Esophagus mucosa (tissue), 1 donor: Measurements from ENCODE around the gene COL19A1. TPM values are rescaled to one million over a fixed set of nuclear protein-coding genes. Genes with fewer than 3 reads are reported as not detected.
A peak's percentile ranks its signal among the peaks of the same experiment; 100 is the strongest.

Experiments
- ATAC-seq: fragments of 200-7000 bp; cut with Tn5 transposase; one replicate; pipeline ENCODE4 v1.9.1; 2020
- total RNA-seq: library from RNA; stranded (reverse); gene quantifications from one replicate; pipeline ENCODE4 v1.2.4, GENCODE V29; 2023
- donor health status: DM: yes; HTN: yes; CAD: no.

Gene COL19A1
- total RNA-seq, 1 donor from 2014 or later, result 0.04 TPM

DNA sequence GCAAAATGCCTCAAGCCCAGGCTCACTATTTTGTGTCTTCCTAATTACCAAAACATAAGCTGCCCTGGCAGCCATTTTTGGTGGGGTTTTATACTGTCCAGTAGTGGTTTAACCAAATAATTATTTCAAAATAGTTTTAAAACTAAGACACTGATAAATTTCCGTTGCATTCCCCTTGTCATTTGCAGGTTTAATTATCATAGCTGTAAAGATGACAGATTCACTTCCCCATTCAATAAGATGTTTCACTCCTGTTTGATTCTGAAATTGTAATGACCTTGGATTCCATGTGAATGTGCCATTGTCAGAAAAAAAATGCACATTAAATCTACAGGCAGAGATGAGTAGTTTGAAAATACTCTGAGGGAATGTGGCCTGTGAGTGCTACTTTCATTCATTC lies 264.5 kb downstream of the COL19A1 start:
- ATAC-seq, result no peak

DNA sequence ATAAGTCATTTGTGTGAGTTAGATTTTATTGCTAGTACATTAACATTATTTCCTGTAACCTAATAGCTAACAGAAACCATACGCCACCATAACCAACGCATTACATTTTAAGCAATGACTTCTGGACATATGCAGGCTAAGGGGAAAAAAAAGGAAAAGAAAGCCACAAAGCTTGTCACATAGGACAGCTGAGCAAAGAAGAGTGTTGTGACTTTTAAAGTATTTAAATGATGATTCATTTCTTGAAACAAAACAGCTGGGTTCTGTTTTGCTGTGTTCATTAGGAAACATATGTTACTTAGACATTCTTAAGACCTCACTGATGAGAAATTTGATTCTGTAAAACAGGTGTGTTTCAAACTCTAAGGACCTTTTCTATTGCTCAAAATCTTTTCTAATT lies 265.2 kb downstream of the COL19A1 start:
- no peak for ATAC-seq

DNA sequence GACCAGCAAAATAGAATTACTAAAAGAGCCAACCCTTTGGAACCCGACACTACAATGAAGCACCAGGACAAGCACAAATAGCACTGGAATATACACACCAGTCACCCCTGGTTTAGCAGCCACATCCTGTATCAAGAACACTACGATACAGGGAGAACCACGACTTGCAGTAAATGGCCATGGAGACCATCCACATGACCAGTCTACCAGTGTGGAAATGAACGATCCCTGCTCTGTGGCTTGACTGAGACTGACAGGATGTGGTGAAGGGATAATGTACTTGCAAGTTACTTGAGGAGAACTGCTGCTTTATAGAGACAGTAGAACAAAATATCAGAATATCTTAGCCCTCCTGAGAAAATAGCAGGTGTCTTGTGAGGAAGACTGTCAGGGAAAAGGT lies 266.9 kb downstream of the COL19A1 start:
- ATAC-seq, result no peak

DNA sequence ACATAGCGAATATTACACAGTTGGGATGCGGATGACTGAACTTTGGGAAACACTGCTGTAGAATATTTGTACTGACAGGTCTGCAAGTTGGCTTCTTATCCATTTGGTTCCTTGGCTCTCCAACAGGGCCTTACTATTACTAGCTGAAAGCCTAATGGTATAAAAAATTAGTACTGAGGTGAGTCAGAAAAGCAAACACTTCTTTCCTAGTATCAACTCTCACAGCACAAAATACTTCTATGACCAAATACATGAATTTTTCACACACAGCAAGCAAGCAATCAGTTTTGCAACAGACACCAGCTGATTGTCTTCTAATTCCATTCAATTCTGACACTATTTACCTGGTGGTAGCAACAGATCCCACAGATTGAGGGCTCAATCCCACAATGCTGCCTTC lies 268.2 kb downstream of the COL19A1 start:
- ATAC-seq, result no peak

DNA sequence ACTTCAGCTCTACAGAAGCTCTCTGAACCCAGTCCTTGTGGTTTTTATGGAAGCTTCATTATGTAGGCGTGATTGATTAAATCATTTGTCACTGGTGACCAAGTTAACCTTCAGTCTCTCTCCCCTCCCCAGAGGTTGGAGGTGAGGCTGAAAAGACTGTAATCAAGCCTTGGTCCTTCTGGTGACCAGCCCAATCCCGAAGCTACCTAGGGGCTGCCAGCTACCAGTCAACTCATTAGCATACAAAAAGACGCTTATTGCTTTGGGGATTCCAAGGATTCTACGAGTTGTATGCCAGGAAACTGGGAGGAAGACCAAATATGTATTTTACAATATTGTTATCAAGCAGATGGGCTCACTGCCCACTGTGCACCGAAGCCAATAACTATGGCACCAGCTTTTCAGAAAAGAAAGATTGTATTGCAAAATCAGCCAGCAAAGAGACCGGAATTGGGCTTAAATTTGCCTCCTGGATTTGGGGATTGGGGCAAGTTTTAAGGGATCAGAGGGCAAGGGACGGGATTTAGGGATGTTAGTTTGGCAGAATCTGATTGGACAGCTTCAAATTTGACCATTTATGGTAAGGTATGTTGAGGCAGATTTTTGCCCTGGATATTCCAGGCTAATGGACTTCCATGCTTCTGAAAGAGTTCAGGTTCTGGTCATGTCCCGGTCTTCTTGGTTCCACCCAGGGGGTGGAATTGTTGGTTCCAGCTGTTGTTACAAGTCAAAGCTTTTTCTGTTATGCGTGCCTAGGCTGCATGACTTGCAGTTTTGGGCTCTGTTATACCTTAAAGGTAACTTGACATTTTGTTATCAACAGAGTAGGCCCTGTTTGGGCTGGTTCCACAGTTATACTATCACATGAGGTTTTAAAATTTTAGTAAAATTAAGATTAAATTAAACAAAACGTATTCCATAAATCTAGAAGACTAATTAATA lies 269.1 kb downstream of the COL19A1 start:
- no peak for ATAC-seq

DNA sequence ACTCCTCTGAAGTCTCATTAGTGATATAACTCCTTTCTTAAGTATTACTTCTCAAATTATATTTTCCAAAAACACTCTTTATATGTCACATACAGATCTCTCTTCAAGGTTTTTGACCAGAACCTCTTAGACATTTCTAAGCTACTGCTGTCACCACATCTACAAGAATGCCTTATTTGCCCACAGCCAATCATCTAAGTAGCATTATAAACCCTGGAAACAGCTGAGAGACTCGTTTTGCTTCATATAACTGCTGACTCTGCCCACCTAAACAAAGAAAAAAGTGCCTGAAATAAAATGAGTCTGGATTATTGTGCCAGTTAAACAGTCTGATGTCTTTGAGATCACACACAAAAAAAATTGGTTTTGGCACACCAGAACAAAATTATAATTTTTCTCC lies 270.6 kb downstream of the COL19A1 start:
- no peak for ATAC-seq

DNA sequence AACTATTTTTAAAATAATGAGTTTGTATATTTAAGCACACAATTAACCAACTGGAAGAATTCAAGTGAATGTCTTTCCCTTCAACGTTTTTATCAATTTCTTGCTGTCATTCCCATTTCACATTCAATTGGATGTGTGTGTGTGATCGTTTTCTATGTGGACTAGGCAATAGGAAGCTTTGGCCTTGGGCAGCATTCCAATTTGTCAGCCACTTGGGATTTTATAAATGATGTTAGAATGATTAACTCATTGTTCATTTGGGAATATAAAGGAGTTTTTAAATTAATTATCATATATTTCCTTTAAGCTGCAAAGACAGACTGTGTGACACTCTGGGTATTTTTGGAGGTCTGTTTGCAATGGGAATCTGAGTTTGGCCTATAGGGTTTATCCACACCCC lies 274.1 kb downstream of the COL19A1 start:
- ATAC-seq, result no peak

DNA sequence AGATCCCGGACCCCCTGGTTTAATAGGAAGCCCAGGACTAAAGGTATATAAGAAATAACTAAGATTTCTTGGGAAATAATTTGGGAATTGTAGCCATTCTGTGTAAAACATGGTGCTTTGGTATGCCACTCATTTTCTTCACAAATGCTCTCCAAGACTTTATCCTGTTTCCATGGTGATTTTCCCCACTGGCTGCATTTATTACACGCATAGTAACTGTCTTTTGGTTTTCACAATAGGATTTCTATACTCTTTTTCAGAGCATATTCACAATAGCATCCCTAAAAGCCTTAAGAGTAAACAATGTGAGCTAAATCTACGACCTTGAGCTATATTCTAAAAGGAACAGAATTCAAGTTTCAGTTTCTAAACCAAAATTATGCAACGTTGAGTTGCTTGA lies 275.7 kb downstream of the COL19A1 start:
- ATAC-seq, result no peak

DNA sequence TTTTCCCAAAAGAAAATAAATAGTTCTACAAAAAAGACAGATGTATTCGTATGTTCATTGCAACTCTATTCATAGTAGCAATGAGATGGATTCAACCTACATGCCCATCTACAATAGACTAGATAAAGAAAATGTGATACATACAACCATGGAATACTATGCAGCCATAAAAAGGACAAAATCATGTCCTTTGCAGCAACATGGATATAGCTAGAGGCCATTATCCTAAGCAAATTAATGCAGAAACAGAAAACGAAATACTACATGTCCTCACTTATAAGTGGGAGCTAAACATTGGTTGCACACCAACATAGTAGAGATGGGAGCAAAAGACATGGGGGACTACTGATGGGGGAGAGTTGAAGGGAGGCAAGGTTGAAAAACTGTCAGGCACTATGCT lies 278.8 kb downstream of the COL19A1 start:
- ATAC-seq, result no peak

DNA sequence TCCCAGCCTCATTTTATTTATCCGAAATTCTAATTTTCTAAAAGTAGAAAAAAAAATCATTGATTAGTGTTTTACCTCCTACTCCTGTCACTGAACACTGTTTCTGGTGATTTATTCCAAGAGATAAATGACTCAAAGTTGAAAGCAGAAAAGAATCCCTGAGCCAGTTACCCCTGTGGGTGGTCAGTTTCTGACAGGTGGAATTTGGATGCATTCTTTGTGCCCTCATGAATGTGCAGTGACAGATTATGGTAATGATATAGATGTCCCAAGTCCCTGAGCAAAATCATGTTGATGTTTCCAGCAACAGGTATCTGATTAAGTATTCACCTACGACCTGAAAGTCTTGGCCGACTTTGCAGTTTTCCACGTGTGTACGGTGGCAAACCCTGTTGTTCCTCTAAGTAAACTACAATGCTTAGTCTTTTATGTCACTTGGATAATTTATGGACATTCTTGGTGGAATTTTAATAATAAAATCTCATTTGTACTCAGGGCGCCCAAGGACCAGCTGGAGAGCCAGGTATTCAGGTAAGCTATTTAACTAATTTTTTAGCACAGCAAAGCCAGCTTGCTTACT lies 282.9 kb downstream of the COL19A1 start:
- no peak for ATAC-seq

DNA sequence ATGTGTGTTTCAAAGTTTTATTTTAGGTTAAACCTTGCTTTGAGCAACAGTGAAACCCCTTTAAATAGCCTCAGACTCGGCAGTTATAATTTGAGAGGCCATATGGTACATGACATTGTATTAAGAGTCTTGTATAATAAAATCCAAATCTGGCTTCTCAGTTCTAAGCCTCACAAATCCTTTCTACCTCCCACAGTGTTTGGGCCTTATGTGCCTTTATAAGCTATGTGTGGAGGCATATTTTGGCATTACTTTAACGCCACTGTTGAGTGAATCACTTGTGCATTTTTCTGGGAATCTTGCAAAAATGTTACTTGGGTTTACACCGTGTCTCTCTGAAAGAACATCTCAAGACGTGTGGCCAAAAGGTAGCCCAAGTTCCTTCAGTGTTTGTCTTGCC lies 284.2 kb downstream of the COL19A1 start:
- no peak for ATAC-seq

DNA sequence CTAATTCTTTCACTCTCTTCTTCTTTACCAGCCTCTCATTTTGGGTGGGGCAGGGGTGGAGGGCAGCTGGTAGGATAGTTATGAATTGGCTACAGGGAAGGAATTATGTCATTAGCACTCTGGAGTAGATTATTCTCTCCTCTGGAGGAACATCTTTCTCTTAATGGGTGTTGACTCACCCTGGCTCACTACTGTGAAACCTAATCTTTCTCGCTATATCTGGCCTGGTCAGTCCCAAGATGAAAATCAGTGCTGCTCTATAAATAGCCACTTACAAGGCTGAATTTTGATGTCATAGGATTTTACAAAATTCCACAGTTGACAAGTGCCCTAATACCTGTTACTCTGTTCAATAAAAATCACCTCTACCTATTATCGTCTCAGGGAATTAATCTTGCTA lies 285.3 kb downstream of the COL19A1 start:
- ATAC-seq, result no peak

DNA sequence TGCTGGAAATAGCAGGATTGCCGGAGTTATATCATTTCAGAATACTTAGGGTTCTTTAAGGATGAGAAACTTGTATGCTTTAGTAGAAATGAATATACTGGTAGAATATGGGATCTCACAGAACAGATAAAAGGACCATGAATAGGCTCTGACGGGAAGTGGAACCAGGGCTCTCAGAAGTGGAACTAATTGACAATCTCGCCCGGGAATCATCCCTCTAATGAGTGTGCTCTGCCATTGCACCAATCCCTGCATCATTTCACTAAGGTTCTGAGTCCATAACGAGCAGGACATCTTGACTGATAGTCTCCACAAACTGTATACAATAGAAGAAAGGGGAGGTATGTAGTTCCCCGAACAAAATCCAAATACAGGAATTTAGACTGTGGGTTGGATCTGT lies 286.4 kb downstream of the COL19A1 start:
- no peak for ATAC-seq

DNA sequence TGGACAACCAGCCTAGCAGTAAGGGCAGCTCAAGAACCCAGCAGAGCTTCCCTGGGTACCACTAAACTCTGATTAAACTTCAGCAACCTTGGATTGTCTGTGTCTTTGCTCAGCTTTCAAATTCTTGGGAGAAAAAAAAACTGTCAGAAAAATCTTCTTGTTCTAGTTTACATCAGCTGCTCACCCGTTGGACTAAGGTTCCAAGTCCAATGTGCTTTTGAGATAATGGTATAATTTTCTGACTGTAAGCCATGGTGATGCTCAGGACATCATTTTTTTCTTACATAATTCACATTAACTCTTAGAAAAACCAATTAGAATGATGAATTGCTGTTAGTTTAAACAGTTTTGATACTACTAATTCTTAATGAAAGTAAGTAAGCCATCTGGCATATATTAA lies 290.7 kb downstream of the COL19A1 start:
- no peak for ATAC-seq

DNA sequence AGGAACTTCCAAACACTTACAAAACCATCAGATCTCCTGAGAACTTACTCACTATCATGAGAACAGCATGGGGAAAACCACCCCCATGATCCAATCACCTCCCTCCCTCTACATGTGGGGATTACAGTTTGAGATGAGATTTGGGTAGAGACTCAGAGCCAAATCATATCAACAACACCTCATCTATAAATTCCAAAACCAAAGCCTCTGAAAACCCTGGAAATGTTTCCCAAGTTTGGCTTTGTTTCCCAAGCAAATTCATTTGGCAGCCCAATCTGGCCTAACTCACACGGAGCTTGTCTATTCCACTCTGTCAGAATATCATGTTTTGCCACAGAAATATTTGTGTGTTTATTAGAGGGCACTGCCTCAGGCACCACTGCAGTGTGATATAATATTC lies 293.9 kb downstream of the COL19A1 start:
- no peak for ATAC-seq

DNA sequence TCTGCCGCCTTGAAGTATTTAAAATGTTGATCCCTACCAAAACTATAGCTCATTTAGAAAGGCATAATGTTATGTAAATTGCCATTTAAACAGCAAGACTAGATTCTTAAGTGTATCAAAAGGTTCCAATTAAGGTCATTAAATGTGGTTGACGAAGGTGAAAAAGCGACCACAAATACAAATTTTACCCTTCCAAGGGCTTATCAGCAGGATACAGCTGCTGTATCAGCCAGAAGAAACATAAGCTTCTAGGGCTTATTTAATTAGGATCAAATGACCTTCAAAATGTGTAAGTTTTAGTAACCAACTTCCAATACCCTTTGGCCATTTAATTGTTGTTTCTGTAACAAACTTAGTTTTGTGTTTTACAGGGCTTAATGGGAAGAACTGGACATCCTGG lies 296.6 kb downstream of the COL19A1 start:
- no peak for ATAC-seq

DNA sequence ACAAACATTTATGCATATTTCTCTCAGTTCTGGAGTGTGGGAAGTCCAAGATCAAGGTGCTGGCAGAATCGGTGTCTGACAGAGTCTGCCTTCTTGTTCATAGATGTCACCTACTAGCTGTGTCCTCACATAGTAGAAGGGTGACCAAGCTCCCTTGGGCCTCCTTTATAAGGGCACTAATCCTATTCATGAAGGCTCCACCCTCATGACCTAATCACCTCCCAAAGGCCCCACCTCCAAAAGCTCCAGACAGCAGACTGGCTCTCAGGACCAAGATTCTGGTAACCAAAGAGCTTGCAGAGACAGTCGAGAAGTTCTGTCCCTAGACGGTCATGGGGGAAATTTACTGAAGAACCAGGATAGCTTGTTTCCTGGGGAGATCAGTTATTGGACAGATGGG lies 297.4 kb downstream of the COL19A1 start:
- ATAC-seq, result no peak

DNA sequence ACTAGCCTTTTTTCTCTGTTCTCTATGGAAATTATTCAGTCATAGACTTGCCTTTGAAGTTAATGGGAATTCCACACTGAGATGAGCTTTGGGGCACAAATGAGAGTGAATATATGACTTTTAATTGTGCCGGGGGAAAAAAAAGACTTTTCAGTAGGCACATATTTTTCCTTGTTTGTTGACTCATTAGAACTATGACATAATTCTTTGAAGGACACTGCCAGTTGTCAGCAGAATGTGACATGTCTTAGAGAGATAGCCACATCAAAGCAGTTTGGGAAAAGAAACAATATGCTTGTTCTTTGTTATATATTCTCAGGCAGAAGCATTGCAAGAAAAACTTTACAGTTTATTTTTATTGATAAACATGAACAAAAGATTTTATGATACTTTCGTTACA lies 298.2 kb downstream of the COL19A1 start:
- ATAC-seq, result no peak

DNA sequence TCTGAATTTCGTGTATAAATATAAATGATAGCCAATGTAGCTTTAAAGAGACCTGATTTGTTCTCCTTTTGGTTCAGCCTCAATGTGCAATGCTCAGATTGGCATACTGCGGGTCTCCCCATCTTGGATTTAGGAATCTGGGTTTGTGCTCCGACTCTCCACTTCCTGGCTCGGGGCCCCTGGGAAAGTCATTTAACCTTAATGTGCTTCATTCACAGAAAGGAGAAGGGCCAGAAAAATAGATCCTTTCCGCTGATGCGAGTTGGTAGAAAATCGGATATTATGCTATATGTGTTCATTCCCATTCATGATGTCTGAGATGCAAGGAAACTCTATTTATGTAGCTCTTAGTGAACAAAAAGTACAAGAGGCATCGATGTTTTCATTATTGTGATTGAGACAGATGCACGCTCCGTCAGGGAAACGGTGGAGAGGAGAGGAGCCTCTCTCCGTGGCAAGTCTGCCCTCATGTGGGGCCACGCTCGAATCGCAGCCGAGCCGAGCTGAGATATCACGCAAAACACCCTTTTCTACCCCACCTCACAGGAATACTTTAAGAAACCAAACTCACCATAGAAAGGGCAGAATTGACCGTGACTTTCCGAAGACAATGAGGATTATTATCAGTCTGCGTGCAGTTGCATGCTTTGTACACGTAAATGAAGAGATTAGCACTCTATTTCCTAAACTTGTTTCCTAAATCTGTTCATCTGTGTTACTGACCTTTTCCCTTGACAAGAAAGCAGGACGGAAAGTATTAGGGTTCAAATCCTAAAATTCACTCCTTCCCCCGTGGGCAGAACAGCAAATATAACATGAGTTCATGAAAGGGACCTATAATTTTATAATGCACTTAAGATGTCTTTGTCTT lies 300.0 kb downstream of the COL19A1 start:
- ATAC-seq, result peak; percentile 49

DNA sequence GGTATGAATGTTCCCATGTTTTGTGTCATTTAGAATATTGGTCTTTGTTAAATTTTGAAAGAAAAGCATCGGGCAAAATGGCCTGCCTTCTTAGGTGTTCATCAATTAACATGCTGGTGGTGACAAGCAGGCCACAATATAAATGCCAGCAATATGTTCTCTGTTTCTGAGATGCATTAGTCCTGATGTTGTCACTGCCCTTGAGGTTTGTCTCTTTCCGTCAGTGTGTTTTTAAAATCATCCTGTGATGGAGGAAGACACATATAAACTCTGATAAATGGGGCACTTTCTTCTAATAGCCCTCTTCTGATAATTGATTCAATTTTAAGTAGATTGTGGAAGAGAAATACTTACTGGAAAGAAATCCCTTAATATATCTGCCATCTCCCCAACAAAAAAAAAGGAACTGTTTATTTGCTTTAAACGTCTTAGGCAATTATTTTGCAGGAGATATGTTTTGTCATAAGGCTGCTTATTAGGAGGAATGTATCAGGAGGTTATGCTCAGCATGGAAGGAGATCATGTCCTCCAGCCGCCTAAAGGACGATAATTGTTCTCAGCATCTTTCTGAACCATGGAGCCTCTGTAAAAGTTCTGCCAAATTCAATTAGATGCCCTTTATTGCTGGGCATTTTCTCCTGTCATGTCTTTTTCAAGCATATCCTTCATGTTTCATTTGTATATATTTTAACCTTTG lies 302.5 kb downstream of the COL19A1 start:
- ATAC-seq, result no peak

DNA sequence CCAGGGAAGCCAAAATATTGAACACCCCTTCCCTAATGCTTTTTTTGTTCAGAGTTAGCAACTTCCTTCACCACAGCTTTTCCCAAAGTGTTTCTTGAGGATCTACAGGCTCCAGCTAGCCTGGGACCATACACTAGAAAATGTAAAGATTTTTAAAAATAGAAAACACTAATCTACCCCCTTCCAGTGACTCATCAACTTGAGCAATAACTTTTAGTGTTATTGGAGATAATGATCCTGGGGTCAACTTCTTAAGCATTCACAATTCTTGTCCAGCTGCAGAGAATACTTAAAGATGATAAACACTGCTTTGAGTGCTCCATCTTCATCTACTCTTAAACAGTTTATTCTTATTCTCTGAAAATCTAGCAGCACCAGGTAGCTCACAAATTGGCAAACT lies 304.9 kb downstream of the COL19A1 start:
- no peak for ATAC-seq

DNA sequence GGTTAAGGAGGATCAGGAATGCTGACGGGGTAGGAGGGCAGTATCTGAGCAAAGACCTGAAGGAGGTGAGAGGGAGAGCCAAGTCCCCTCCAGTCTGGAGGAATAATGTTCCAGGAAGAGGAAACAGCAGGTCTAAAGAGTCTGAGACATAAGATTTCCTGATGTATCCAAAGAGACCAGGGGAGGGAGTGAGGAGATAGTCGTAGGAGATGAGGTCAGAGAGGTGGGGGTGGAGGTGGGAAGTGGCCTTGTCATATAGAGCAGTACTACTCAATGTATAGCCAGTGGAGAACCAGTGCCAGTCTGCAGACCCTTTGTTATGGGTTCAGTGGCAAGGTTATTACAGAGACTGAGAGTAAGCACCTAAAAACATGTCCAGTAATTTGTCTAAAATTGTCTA lies 305.9 kb downstream of the COL19A1 start:
- no peak for ATAC-seq

DNA sequence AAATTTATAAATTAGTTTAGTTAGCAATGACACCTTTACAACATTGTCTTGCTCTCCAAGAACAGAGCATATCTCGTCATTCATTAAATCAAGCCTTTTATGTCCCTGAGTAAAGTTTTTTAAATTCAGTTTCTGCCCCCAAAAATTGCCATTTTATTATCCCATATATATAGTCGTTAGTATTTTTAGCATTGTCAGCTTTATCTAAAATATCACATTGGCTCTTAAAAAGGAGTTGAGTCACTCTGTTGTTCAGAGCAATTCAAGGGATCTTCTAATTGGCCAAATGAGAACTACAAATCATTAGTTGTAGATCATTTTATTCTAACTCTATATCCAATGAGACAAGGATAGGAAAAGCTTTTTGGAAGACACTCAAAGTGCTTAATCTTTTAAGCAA lies 309.4 kb downstream of the COL19A1 start:
- no peak for ATAC-seq
